ENCODE data around the gene MICAL2. TPM values are rescaled to one million over a fixed set of nuclear protein-coding genes. Genes with fewer than 3 reads are reported as not detected.

The MICAL2 gene
- polyA plus RNA-seq, 2 of the 4 experiments (the other 2 are of a cell fraction) = 39.8 to 42.1 TPM

DNA sequence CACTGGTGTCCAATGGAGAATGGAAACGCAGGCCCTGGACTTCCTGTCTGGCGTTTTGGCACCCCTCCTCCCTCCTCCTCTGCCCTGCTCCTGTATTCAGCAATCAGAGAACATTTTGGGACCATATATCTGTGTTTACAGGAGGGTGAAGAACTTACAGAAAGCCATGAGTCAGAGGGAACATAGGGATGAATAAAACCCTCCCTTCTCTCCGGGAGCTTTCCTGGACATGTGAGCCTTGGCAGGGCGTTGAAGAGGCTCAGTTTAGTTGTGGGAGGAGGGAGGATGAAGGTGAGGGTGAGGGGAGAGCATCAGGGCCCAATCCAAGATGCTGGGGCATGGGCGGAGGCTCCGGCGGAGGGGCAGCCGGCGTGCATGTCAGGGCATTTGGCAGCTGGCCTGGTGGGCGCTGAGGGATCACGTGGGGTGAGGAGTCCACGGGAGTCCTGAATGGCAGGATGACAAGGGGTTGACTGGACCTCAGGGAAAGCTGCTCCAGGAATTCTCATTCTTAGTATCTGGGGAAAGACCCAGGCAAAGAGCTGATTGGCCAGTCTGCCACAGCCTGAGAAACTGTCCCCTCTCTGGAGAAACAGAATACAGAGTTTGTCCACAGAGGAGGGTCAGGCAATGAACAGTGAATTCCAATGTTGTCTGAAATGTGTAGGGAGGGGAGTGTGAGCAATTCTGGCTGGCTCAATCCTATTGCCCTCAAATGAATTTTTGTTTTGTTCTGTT is 28.9 kb downstream of the MICAL2 start:
- Histone ChIP-seq H3K4me2 (no peak overlapping the region), H3K4me3 (no peak overlapping the region), H3K27ac (peak overlapping the region; percentile 13 to 14; a peak in 4 of 6 replicates), H3K4me1 (peaks cover 42% of the 10 kb centered on the region), H3K9me3 (no peaks in the 10 kb centered on the region)
- CTCF ChIA-PET = interaction anchor here (1.0 to 1.5 kb wide), 3 partner anchors 15 to 142 kb away, joined by 3 to 5 read pairs (median 3); no protein-coding TSS in a partner anchor
- FAIRE-seq = no peak
- WGBS (ENCODE audit: missing lambda C conversion rate) = 70% methylated on average over 12 of the region's 12 CpGs
- no peak for TF ChIP-seq NPAS2 (CRISPR knock-in tag; IDR thresholded peaks at IDR 0.05; ENCODE audit: borderline replicate concordance)
- TF ChIP-seq, protein P1, sequence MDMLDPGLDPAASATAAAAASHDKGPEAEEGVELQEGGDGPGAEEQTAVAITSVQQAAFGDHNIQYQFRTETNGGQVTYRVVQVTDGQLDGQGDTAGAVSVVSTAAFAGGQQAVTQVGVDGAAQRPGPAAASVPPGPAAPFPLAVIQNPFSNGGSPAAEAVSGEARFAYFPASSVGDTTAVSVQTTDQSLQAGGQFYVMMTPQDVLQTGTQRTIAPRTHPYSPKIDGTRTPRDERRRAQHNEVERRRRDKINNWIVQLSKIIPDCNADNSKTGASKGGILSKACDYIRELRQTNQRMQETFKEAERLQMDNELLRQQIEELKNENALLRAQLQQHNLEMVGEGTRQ (IDR thresholded peaks at IDR 0.05) = no peak
- no peak for TF ChIP-seq BHLHE40 (IDR thresholded peaks at IDR 0.05; ENCODE audit: low read depth, low read length)
- TF ChIP-seq ZSCAN20 (CRISPR knock-in tag; IDR thresholded peaks at IDR 0.05) = no peak
- TF ChIP-seq NFE2L2 (conservative IDR thresholded peaks at IDR 0.05; ENCODE audit: low read length) = no peak
- TF ChIP-seq FOSL2 (IDR thresholded peaks at IDR 0.05) = no peak
- no peak for TF ChIP-seq FOSL2 (CRISPR knock-in tag; IDR thresholded peaks at IDR 0.05)
- TF ChIP-seq GATA3 (IDR thresholded peaks at IDR 0.05; ENCODE audit: borderline replicate concordance) = no peak
- TF ChIP-seq EP300 (IDR thresholded peaks at IDR 0.05) = no peak
- TF ChIP-seq POLR2A (IDR thresholded peaks at IDR 0.05; ENCODE audit: low read length) = no peak
- no peak for TF ChIP-seq JUNB (IDR thresholded peaks at IDR 0.05)
- POLR2A ChIA-PET = no interaction called here
- no peak for DNase-seq (ENCODE audit: low read depth in 1 of 2, low spot score in 1 of 2)
- ATAC-seq = no peak; a peak in 2 of 6 replicates

DNA sequence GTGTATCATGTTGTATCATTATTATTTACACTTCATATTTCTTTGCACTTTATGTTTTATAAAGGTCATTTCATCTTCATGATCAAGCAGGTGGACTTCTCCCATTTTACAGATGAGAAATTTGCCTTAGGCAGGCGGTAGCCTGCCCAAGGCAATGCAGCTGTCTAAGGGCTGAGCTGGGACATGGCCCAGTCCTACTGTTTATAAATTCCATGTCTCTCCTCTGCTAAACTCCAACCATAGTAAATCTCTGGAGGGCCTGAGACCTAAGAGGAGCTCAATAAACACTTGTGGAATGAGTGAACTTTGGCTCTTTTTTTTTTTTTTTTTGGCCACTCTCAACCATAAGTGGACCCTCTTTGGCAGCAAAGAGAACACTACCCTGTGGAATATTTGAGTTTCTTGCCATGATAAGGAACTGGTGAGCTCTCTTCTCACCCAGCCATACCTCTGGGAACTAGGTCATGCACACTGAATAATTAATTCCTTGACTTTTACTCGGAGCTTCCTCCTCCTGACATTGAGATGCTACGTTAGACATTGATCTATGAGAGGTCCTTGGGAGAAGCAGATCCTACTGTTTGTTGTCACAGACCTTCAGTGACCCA is 29.9 kb downstream of the MICAL2 start:
- no peak for TF ChIP-seq CBX8 (IDR thresholded peaks at IDR 0.05)
- no peak for TF ChIP-seq NPAS2 (CRISPR knock-in tag; IDR thresholded peaks at IDR 0.05; ENCODE audit: borderline replicate concordance)
- no peak for TF ChIP-seq RAD21 (conservative IDR thresholded peaks at IDR 0.05 in 1 of 2, IDR thresholded peaks at IDR 0.05 in 1 of 2)
- H3K4me3 ChIP-seq = no peak overlapping the region
- H3K27ac ChIP-seq = no peak overlapping the region
- no peaks in the 10 kb centered on the region for H3K9me3 ChIP-seq
- CTCF ChIA-PET = interaction anchor here (0.6 to 1.3 kb wide), 4 partner anchors 11 to 1018 kb away, joined by 3 to 4 read pairs (median 4); no protein-coding TSS in a partner anchor
- ATAC-seq = no peak
- POLR2A ChIA-PET = no interaction called here
- H3K4me2 ChIP-seq = no peak overlapping the region
- 92% methylated on average over 3 of the region's 3 CpGs for WGBS (ENCODE audit: missing lambda C conversion rate)
- peaks cover 43% of the 10 kb centered on the region for H3K4me1 ChIP-seq
- no peak for DNase-seq (ENCODE audit: low read depth in 1 of 2, low spot score in 1 of 2)
- no peak for FAIRE-seq

DNA sequence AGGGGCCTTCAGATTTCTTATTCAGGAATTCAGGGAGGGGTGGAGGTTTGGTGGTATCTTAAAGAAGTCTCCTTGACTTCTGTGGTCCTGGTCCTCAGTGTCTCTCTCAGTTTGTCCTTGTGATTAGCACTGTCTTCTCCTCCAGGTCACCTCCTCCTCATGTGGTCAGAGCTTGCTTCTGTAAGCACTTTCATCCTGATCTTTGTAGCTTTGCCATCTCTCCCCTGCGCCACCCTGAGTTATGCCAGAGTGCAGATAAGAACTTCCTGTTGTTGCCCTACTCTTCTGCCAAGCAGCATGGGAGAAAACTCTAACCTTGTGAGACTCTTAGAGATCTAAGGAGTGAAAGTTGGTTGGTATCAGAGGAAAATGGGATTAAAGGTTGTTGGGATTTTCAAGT is 30.9 kb downstream of the MICAL2 start:
- Histone ChIP-seq H3K4me1 (peaks cover 43% of the 10 kb centered on the region), H3K4me2 (no peak overlapping the region), H3K4me3 (no peak overlapping the region), H3K27ac (no peak overlapping the region), H3K9me3 (no peaks in the 10 kb centered on the region)
- no peak for DNase-seq (ENCODE audit: low read depth in 1 of 2, low spot score in 1 of 2)
- WGBS (ENCODE audit: missing lambda C conversion rate) = 76% methylated on average over 1 of the region's 1 CpG
- ChIA-PET POLR2A (interaction anchor here (0.5 kb wide), 1 partner anchor 33 kb away, joined by 3 read pairs; no protein-coding TSS in a partner anchor), CTCF (interaction anchor here (1.1 to 1.3 kb wide), 2 partner anchors 10 to 93 kb away, joined by 4 read pairs; no protein-coding TSS in a partner anchor)
- no peak for ATAC-seq
- no peak for FAIRE-seq
- TF ChIP-seq MAZ (IDR thresholded peaks at IDR 0.05; ENCODE audit: borderline replicate concordance, low read depth, low read length) = no peak
- TF ChIP-seq, protein P2, sequence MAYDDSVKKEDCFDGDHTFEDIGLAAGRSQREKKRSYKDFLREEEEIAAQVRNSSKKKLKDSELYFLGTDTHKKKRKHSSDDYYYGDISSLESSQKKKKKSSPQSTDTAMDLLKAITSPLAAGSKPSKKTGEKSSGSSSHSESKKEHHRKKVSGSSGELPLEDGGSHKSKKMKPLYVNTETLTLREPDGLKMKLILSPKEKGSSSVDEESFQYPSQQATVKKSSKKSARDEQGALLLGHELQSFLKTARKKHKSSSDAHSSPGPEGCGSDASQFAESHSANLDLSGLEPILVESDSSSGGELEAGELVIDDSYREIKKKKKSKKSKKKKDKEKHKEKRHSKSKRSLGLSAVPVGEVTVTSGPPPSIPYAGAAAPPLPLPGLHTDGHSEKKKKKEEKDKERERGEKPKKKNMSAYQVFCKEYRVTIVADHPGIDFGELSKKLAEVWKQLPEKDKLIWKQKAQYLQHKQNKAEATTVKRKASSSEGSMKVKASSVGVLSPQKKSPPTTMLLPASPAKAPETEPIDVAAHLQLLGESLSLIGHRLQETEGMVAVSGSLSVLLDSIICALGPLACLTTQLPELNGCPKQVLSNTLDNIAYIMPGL (CRISPR knock-in tag; IDR thresholded peaks at IDR 0.05; ENCODE audit: borderline replicate concordance) = no peak

DNA sequence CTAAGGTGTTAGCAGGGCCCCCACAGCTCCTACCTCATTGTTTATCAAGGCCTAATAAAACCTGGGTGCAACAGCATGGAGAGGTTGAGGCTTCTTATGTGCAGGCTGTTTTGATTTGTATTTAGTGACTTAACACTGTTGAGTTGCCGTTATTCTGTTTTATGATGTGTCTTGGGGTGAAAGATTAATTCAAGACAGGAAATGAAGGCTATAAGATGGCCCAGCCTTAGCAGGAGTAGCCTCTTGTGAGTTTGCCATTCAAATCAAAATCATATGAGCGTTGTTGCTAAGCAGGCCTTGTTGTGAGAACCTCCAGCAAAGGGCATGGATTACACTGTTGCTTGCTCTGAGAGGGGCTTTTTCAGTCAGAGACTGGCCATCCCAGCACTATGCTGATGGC is 31.8 kb downstream of the MICAL2 start:
- H3K9me3 ChIP-seq = no peaks in the 10 kb centered on the region
- FAIRE-seq = no peak
- ATAC-seq = no peak
- ChIA-PET POLR2A (no interaction called here), CTCF (interaction anchor here (0.6 to 2.1 kb wide), 2 partner anchors 94 to 142 kb away, joined by 3 to 4 read pairs; no protein-coding TSS in a partner anchor)
- no peak for DNase-seq (ENCODE audit: low read depth in 1 of 2, low spot score in 1 of 2)
- no peak overlapping the region for H3K27ac ChIP-seq
- 84% methylated on average over 2 of the region's 2 CpGs for WGBS (ENCODE audit: missing lambda C conversion rate)
- no peak overlapping the region for H3K4me3 ChIP-seq
- H3K4me1 ChIP-seq = peaks cover 43% of the 10 kb centered on the region
- H3K4me2 ChIP-seq = no peak overlapping the region
- TF ChIP-seq ZNF302 (CRISPR knock-in tag; IDR thresholded peaks at IDR 0.05) = no peak
- TF ChIP-seq RARB (CRISPR knock-in tag; IDR thresholded peaks at IDR 0.05) = no peak
- TF ChIP-seq ZSCAN20 (CRISPR knock-in tag; IDR thresholded peaks at IDR 0.05) = no peak
- no peak for TF ChIP-seq TFCP2L1 (CRISPR knock-in tag; IDR thresholded peaks at IDR 0.05)
- TF ChIP-seq TP53 (CRISPR knock-in tag; IDR thresholded peaks at IDR 0.05) = no peak
- TF ChIP-seq, protein P3, sequence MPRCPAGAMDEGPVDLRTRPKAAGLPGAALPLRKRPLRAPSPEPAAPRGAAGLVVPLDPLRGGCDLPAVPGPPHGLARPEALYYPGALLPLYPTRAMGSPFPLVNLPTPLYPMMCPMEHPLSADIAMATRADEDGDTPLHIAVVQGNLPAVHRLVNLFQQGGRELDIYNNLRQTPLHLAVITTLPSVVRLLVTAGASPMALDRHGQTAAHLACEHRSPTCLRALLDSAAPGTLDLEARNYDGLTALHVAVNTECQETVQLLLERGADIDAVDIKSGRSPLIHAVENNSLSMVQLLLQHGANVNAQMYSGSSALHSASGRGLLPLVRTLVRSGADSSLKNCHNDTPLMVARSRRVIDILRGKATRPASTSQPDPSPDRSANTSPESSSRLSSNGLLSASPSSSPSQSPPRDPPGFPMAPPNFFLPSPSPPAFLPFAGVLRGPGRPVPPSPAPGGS (IDR thresholded peaks at IDR 0.05) = no peak
- no peak for TF ChIP-seq FOSL2 (IDR thresholded peaks at IDR 0.05)
- no peak for TF ChIP-seq FOSL2 (CRISPR knock-in tag; IDR thresholded peaks at IDR 0.05)
- no peak for TF ChIP-seq KDM5A (IDR thresholded peaks at IDR 0.05)
- no peak for TF ChIP-seq SREBF2 (IDR thresholded peaks at IDR 0.05)
- TF ChIP-seq JUN (IDR thresholded peaks at IDR 0.05) = no peak
- TF ChIP-seq SMC3 (IDR thresholded peaks at IDR 0.05) = no peak
- no peak for TF ChIP-seq KDM1A (IDR thresholded peaks at IDR 0.05; ENCODE audit: low read depth)
- TF ChIP-seq HOXA7 (CRISPR knock-in tag; IDR thresholded peaks at IDR 0.05) = no peak
- TF ChIP-seq, protein P4, sequence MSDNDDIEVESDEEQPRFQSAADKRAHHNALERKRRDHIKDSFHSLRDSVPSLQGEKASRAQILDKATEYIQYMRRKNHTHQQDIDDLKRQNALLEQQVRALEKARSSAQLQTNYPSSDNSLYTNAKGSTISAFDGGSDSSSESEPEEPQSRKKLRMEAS (IDR thresholded peaks at IDR 0.05) = no peak
- TF ChIP-seq ZC3H11A (IDR thresholded peaks at IDR 0.05) = no peak

All from A549 (cell line).